Measurements from ENCODE around the gene SLX4.

The SLX4 gene

GRCh38 chr16:3645504-3646347, 34.3 kb upstream of the SLX4 start:
- H3K4me3 ChIP-seq (ENCODE audit: low read depth, low read length) = no peak overlapping the region
- no peak for TF ChIP-seq CTCF (IDR thresholded peaks at IDR 0.05; ENCODE audit: low read depth, low read length)

- H3K4me3 ChIP-seq (ENCODE audit: low read depth, low read length) = no peak overlapping the region
- no peak for TF ChIP-seq CTCF (IDR thresholded peaks at IDR 0.05; ENCODE audit: low read depth, low read length)
Observed at GRCh38 chr16:3645108-3645503, 33.7 kb upstream of the SLX4 start.

GRCh38 chr16:3643095-3643730, 31.8 kb upstream of the SLX4 start:
- no peak for TF ChIP-seq CTCF (IDR thresholded peaks at IDR 0.05; ENCODE audit: low read depth, low read length)
- no peak overlapping the region for H3K4me3 ChIP-seq (ENCODE audit: low read depth, low read length)

- H3K4me3 ChIP-seq (ENCODE audit: low read depth, low read length) = no peak overlapping the region
- TF ChIP-seq CTCF (IDR thresholded peaks at IDR 0.05; ENCODE audit: low read depth, low read length) = no peak
Observed at GRCh38 chr16:3642397-3643094, 31.1 kb upstream of the SLX4 start.

GRCh38 chr16:3641801-3642396, 30.5 kb upstream of the SLX4 start:
- no peak overlapping the region for H3K4me3 ChIP-seq (ENCODE audit: low read depth, low read length)
- no peak for TF ChIP-seq CTCF (IDR thresholded peaks at IDR 0.05; ENCODE audit: low read depth, low read length)

GRCh38 chr16:3640632-3641501, 29.5 kb upstream of the SLX4 start:
- no peak for TF ChIP-seq CTCF (IDR thresholded peaks at IDR 0.05; ENCODE audit: low read depth, low read length)
- no peak overlapping the region for H3K4me3 ChIP-seq (ENCODE audit: low read depth, low read length)

Data from WI38 (cell line).